Measurements from ENCODE around the gene ARMC12.

GRCh38 chr6:35729722-35730121 lies 7.1 kb upstream of the ARMC12 start:
- TF ChIP-seq CTCF (optimal IDR thresholded peaks at IDR 0.05 in 1 of 3, IDR thresholded peaks at IDR 0.05 in 1 of 3, conservative IDR thresholded peaks at IDR 0.05 in 1 of 3; ENCODE audit: extremely low read depth in 1 of 3, insufficient read depth in 2 of 3, low read length in 3 of 3), result no peak
- no peak for TF ChIP-seq EZH2 (IDR thresholded peaks at IDR 0.05; ENCODE audit: low read length)
